Mucosa of rectum (tissue), 2 donors: ENCODE data around the gene FLVCR2.
A peak's percentile ranks its signal among the peaks of the same experiment; 100 is the strongest.

Experiments
- H3K27ac ChIP-seq, 2 donors: one replicate each; pipeline ENCODE4 v1.7.0; 2013; ENCODE audit warnings: inconsistent platforms in 2 of 2, low read depth in 2 of 2, low read length in 2 of 2
- H3K27me3 ChIP-seq, 2 donors: one replicate each; pipeline ENCODE4 v1.7.0; 2013; ENCODE audit warnings: low read length in 2 of 2; ENCODE audit not compliant: control insufficient read depth in 2 of 2, insufficient read depth in 2 of 2
- H3K36me3 ChIP-seq, 2 donors: one replicate each; pipeline ENCODE4 v1.7.0; 2013; ENCODE audit warnings: low read length in 2 of 2; ENCODE audit not compliant: control insufficient read depth in 2 of 2, insufficient read depth in 2 of 2
- H3K4me1 ChIP-seq, 2 donors: one replicate each; pipeline ENCODE4 v1.7.0; 2013; ENCODE audit warnings: low read length in 2 of 2, mild to moderate bottlenecking in 1 of 2; ENCODE audit not compliant: control insufficient read depth in 2 of 2, insufficient read depth in 2 of 2
- H3K4me3 ChIP-seq, 2 donors: one replicate each; pipeline ENCODE4 v1.7.0; 2013; ENCODE audit warnings: low read length in 2 of 2
- H3K9ac ChIP-seq, 2 donors: one replicate each; pipeline ENCODE4 v1.7.0; 2013; ENCODE audit warnings: low read length in 2 of 2, low read depth in 1 of 2, mild to moderate bottlenecking in 1 of 2
- H3K9me3 ChIP-seq, 2 donors: one replicate each; pipeline ENCODE4 v1.7.0; 2013; ENCODE audit warnings: low read length in 2 of 2; ENCODE audit not compliant: control insufficient read depth in 2 of 2
- donor health status: healthy.
- donor health status: Normal muscosa, but diverticular disease.

Gene FLVCR2

GRCh38 chr14:75542588-75543091 is 35.8 kb upstream of the FLVCR2 start:
- H3K9me3 ChIP-seq: no peaks in the 10 kb centered on the region
- H3K27me3 ChIP-seq: no peaks in the 10 kb centered on the region
- H3K27ac ChIP-seq: peak overlapping the region; percentile 61 to 65
- peak overlapping the region; percentile 3 to 5 for H3K9ac ChIP-seq
- peaks cover 2 to 8% of the 10 kb centered on the region in 2 donors for H3K4me1 ChIP-seq
- peak overlapping the region in 1 of 2 donors; percentile 55 for H3K4me3 ChIP-seq
- no peaks in the 10 kb centered on the region for H3K36me3 ChIP-seq

- Histone ChIP-seq H3K27me3 (no peaks in the 10 kb centered on the region), H3K4me1 (peaks cover 2 to 6% of the 10 kb centered on the region in 2 donors), H3K4me3 (peak overlapping the region in 1 of 2 donors; percentile 55), H3K27ac (peak overlapping the region; percentile 61 to 65), H3K36me3 (no peaks in the 10 kb centered on the region), H3K9me3 (no peaks in the 10 kb centered on the region), H3K9ac (peak overlapping the region; percentile 3 to 5)
These were observed 35.2 kb upstream of the FLVCR2 start for GRCh38 chr14:75543253-75543652.

GRCh38 chr14:75543786-75544185 is 34.6 kb upstream of the FLVCR2 start:
- Histone ChIP-seq H3K36me3 (no peaks in the 10 kb centered on the region), H3K27ac (no peak overlapping the region), H3K4me1 (peaks cover 2 to 6% of the 10 kb centered on the region in 2 donors), H3K9me3 (no peaks in the 10 kb centered on the region), H3K9ac (no peak overlapping the region), H3K27me3 (no peaks in the 10 kb centered on the region), H3K4me3 (no peak overlapping the region)

GRCh38 chr14:75545907-75546306 is 32.5 kb upstream of the FLVCR2 start:
- H3K27me3 ChIP-seq: no peaks in the 10 kb centered on the region
- H3K4me3 ChIP-seq: no peak overlapping the region
- H3K27ac ChIP-seq: no peak overlapping the region
- H3K9me3 ChIP-seq: no peaks in the 10 kb centered on the region
- no peaks in the 10 kb centered on the region for H3K36me3 ChIP-seq
- peaks cover 2 to 6% of the 10 kb centered on the region in 2 donors for H3K4me1 ChIP-seq
- no peak overlapping the region for H3K9ac ChIP-seq

GRCh38 chr14:75547552-75548250 is 30.7 kb upstream of the FLVCR2 start:
- Histone ChIP-seq H3K9ac (no peak overlapping the region), H3K36me3 (no peaks in the 10 kb centered on the region), H3K9me3 (no peaks in the 10 kb centered on the region), H3K27ac (no peak overlapping the region), H3K4me1 (peaks cover 0 to 2% of the 10 kb centered on the region in 2 donors), H3K27me3 (no peaks in the 10 kb centered on the region), H3K4me3 (no peak overlapping the region)

- Histone ChIP-seq H3K9me3 (no peaks in the 10 kb centered on the region), H3K27me3 (no peaks in the 10 kb centered on the region), H3K36me3 (no peaks in the 10 kb centered on the region), H3K9ac (no peak overlapping the region), H3K27ac (no peak overlapping the region), H3K4me3 (no peak overlapping the region), H3K4me1 (no peaks in the 10 kb centered on the region)
These were observed 29.9 kb upstream of the FLVCR2 start for GRCh38 chr14:75548544-75548943.

- Histone ChIP-seq H3K4me3 (no peak overlapping the region), H3K9me3 (no peaks in the 10 kb centered on the region), H3K9ac (no peak overlapping the region), H3K36me3 (no peaks in the 10 kb centered on the region), H3K27ac (no peak overlapping the region), H3K27me3 (no peaks in the 10 kb centered on the region), H3K4me1 (no peaks in the 10 kb centered on the region)
These were observed 29.3 kb upstream of the FLVCR2 start for GRCh38 chr14:75549169-75549568.

GRCh38 chr14:75551021-75551420 is 27.4 kb upstream of the FLVCR2 start:
- Histone ChIP-seq H3K4me1 (no peaks in the 10 kb centered on the region), H3K36me3 (no peaks in the 10 kb centered on the region), H3K27me3 (no peaks in the 10 kb centered on the region), H3K27ac (no peak overlapping the region), H3K9ac (no peak overlapping the region), H3K4me3 (no peak overlapping the region), H3K9me3 (no peaks in the 10 kb centered on the region)

- H3K36me3 ChIP-seq: no peaks in the 10 kb centered on the region
- H3K9me3 ChIP-seq: peaks cover 0 to 4% of the 10 kb centered on the region in 2 donors
- H3K27me3 ChIP-seq: no peaks in the 10 kb centered on the region
- H3K4me3 ChIP-seq: no peak overlapping the region
- no peak overlapping the region for H3K27ac ChIP-seq
- no peaks in the 10 kb centered on the region for H3K4me1 ChIP-seq
- no peak overlapping the region for H3K9ac ChIP-seq
These were observed 25.3 kb upstream of the FLVCR2 start for GRCh38 chr14:75553157-75553556.

GRCh38 chr14:75553761-75554364 is 24.6 kb upstream of the FLVCR2 start:
- H3K4me1 ChIP-seq: no peaks in the 10 kb centered on the region
- H3K36me3 ChIP-seq: no peaks in the 10 kb centered on the region
- H3K27ac ChIP-seq: no peak overlapping the region
- H3K9me3 ChIP-seq: peaks cover 0 to 4% of the 10 kb centered on the region in 2 donors
- H3K27me3 ChIP-seq: no peaks in the 10 kb centered on the region
- H3K9ac ChIP-seq: no peak overlapping the region
- H3K4me3 ChIP-seq: no peak overlapping the region
